Lower leg skin (tissue), 3 donors: Measurements from ENCODE around the gene LRRC43.

Experiments
- CTCF ChIP-seq, 3 donors: fragments of 450-650 bp; IDR thresholded peaks; one replicate each; pipeline ENCODE4 v1.5.1; 2016; ENCODE audit warnings: antibody characterized with exemption in 3 of 3, mild to moderate bottlenecking in 3 of 3, moderate library complexity in 2 of 3
- POLR2A ChIP-seq, 2 donors: fragments of 450-650 bp; IDR thresholded peaks; one replicate each; pipeline ENCODE4 v1.6.1; 2016 to 2017; ENCODE audit warnings: antibody characterized with exemption in 2 of 2, mild to moderate bottlenecking in 1 of 2, moderate library complexity in 1 of 2

- no peak for TF ChIP-seq CTCF (IDR thresholded peaks at IDR 0.05)
- no peak for TF ChIP-seq POLR2A (IDR thresholded peaks at IDR 0.05)
Measured at GRCh38 chr12:122208073-122208820, 25.3 kb downstream of the LRRC43 start.
